Ramos (cell line): ENCODE measurements around the gene SPAAR.

ENCODE experiments used
- in situ Hi-C: fragments of 300-500 bp; cut with MboI; formaldehyde crosslinking; loops from one replicate; pipeline ENCODE4 v1.14.3; 2022; ENCODE audit warnings: low sequenced_read_pairs; ENCODE audit not compliant: unreplicated experiment

Gene SPAAR

GRCh38 chr9:35942286-35942685, 33.0 kb downstream of the SPAAR start:
- in situ Hi-C loops = no loop called here

GRCh38 chr9:35944173-35944572, 34.9 kb downstream of the SPAAR start:
- in situ Hi-C loops = no loop called here

GRCh38 chr9:35944841-35945240, 35.6 kb downstream of the SPAAR start:
- in situ Hi-C loops = no loop called here

- in situ Hi-C loops = no loop called here
Observed at GRCh38 chr9:35945341-35946018, 36.2 kb downstream of the SPAAR start.

GRCh38 chr9:35948451-35948850, 39.2 kb downstream of the SPAAR start:
- in situ Hi-C loops = no loop called here

GRCh38 chr9:35948901-35949318, 39.6 kb downstream of the SPAAR start:
- in situ Hi-C loops = no loop called here

- in situ Hi-C loops = no loop called here
Observed at GRCh38 chr9:35951736-35952135, 42.4 kb downstream of the SPAAR start.

GRCh38 chr9:35952526-35953191, 43.4 kb downstream of the SPAAR start:
- in situ Hi-C loops = no loop called here

- in situ Hi-C loops = loop anchor here (5.0 kb wide), 1 partner anchor 67 kb away; no protein-coding TSS in a partner anchor
Observed at GRCh38 chr9:35954942-35955546, 45.8 kb downstream of the SPAAR start.

GRCh38 chr9:35956651-35957050, 47.4 kb downstream of the SPAAR start:
- in situ Hi-C loops = loop anchor here (5.0 kb wide), 1 partner anchor 66 kb away; no protein-coding TSS in a partner anchor

GRCh38 chr9:35958104-35958837, 49.0 kb downstream of the SPAAR start, which contains the start of gene OR2S2:
OR2S2 (minus strand) TSS chr9:35958154; CDS start chr9:35958098, 56 bp downstream.
- in situ Hi-C loops = loop anchor here (5.0 kb wide), 1 partner anchor 64 kb away; no protein-coding TSS in a partner anchor

GRCh38 chr9:35960039-35960655, 50.9 kb downstream of the SPAAR start:
- in situ Hi-C loops = no loop called here
